ENCODE measurements around the gene CHURC1. TPM values are rescaled to one million over a fixed set of nuclear protein-coding genes. Genes with fewer than 3 reads are reported as not detected.

The CHURC1 gene
- total and polyA plus RNA-seq, 2 of the 8 experiments (the other 6 are each of a cell fraction or from before 2014, with no cell fraction given) = 50.2 to 59.3 TPM

DNA sequence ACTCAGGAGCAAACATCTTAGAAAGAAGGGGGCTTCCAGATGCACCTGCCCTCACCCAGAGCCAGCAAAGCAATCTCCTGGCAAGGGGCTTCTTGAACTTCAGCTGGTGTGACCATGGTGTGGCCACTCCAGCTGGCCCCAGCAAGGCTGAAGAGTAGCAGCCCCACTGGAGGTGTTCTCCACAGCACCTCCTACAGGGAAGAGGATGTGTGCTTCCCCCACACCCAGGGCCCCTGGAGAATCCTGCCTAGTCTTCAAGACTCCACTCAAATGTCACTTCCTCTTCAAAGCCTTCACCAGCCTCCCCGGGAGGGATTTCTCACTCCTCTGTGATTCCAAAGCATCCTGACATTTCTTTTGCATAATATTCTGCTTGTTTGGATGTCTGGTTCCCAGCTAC, 49.4 kb downstream of the CHURC1 start:
- Histone ChIP-seq H2BK15ac (ENCODE audit: low read length) (no peak overlapping the region), H4K5ac (ENCODE audit: insufficient read length, low read depth, low read length) (no peak overlapping the region), H2BK5ac (ENCODE audit: low read depth, low read length) (no peak overlapping the region), H3K23me2 (ENCODE audit: low read depth, low read length) (no peaks in the 10 kb centered on the region), H4K91ac (replicated peaks; ENCODE audit: insufficient read length, low read length) (no peak overlapping the region), H3K4me1 (replicated peaks in 1 of 4; ENCODE audit: control insufficient read depth in 3 of 4, insufficient read depth in 4 of 4, low read length in 3 of 4) (peaks cover 0 to 19% (median 14%) of the 10 kb centered on the region in 4 experiments; a peak in 6 of 7 replicates), H4K8ac (ENCODE audit: extremely low read depth, insufficient read depth, low read length) (no peak overlapping the region), H3K9ac (replicated peaks in 1 of 4; ENCODE audit: extremely low read depth in 1 of 4, low read depth in 3 of 4, low read length in 3 of 4) (no peak overlapping the region), H2AK5ac (ENCODE audit: low read depth, low read length) (no peak overlapping the region), H2BK12ac (ENCODE audit: low read depth, low read length) (no peak overlapping the region), H2BK20ac (ENCODE audit: low read length) (no peak overlapping the region), H3K14ac (ENCODE audit: insufficient read length) (no peak overlapping the region), H3K27ac (ENCODE audit: low read depth, low read length) (no peak overlapping the region), H3K18ac (ENCODE audit: extremely low read depth, low read length) (no peak overlapping the region), H3K4me3 (ENCODE audit: extremely low read depth in 1 of 4, insufficient read depth in 2 of 4, low read depth in 3 of 4, low read length in 4 of 4) (no peak overlapping the region), H3K36me3 (ENCODE audit: control insufficient read depth in 2 of 4, insufficient read depth in 4 of 4, low read length in 3 of 4) (no peaks in the 10 kb centered on the region), H3K9me3 (ENCODE audit: insufficient read depth in 2 of 2, low read depth in 1 of 2, low read length in 1 of 2) (no peaks in the 10 kb centered on the region), H4K20me1 (replicated peaks in 1 of 2; ENCODE audit: control insufficient read depth in 1 of 2, insufficient read depth in 2 of 2, low read length in 2 of 2) (peaks cover 0 to 8% of the 10 kb centered on the region in 2 experiments), H2BK120ac (replicated peaks; ENCODE audit: low read depth, low read length) (no peak overlapping the region), H3K23ac (ENCODE audit: insufficient read length) (no peak overlapping the region), H3K79me2 (ENCODE audit: control insufficient read depth in 1 of 2, insufficient read depth in 2 of 2, low read length in 2 of 2) (peaks cover 0 to 9% of the 10 kb centered on the region in 2 experiments; a peak in 1 of 4 replicates), H3K79me1 (ENCODE audit: low read depth, low read length) (peaks cover 14% of the 10 kb centered on the region), H3K56ac (replicated peaks; ENCODE audit: insufficient read length, low read depth, low read length) (no peak overlapping the region), H3K4ac (replicated peaks; ENCODE audit: insufficient read length, low read depth, low read length) (no peak overlapping the region), H3K4me2 (ENCODE audit: insufficient read depth in 1 of 2, low read depth in 2 of 2, low read length in 2 of 2) (no peak overlapping the region), H3K27me3 (replicated peaks in 1 of 4; ENCODE audit: control insufficient read depth in 3 of 4, extremely low read depth in 1 of 4, insufficient read depth in 3 of 4, low read length in 3 of 4) (no peaks in the 10 kb centered on the region), H2AFZ (ENCODE audit: low read length) (no peak overlapping the region)
- DNase-seq (ENCODE audit: low read depth in 1 of 2, low spot score in 2 of 2) (no peak), FAIRE-seq (no peak)
- TF ChIP-seq RAD21 (IDR thresholded peaks at IDR 0.05 in 1 of 2, conservative IDR thresholded peaks at IDR 0.05 in 1 of 2; ENCODE audit: low read depth in 2 of 2, low read length in 2 of 2) (no peak), RXRA (IDR thresholded peaks at IDR 0.05; ENCODE audit: insufficient read depth, low read depth, low read length) (no peak)
- TF ChIP-seq, protein P1, sequence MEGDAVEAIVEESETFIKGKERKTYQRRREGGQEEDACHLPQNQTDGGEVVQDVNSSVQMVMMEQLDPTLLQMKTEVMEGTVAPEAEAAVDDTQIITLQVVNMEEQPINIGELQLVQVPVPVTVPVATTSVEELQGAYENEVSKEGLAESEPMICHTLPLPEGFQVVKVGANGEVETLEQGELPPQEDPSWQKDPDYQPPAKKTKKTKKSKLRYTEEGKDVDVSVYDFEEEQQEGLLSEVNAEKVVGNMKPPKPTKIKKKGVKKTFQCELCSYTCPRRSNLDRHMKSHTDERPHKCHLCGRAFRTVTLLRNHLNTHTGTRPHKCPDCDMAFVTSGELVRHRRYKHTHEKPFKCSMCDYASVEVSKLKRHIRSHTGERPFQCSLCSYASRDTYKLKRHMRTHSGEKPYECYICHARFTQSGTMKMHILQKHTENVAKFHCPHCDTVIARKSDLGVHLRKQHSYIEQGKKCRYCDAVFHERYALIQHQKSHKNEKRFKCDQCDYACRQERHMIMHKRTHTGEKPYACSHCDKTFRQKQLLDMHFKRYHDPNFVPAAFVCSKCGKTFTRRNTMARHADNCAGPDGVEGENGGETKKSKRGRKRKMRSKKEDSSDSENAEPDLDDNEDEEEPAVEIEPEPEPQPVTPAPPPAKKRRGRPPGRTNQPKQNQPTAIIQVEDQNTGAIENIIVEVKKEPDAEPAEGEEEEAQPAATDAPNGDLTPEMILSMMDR (IDR thresholded peaks at IDR 0.05; ENCODE audit: control extremely low read depth in 1 of 3, insufficient read depth in 1 of 3, low read depth in 1 of 3, low read length in 3 of 3) = peak; percentile 5 to 27 (median 22); a peak in 2 of 4 replicates
- POLR2A ChIA-PET (ENCODE audit: partially characterized antibody) = no interaction called here
- CTCF ChIA-PET (ENCODE audit: partially characterized antibody) = interaction anchor here (0.8 to 3.2 kb wide), 7 partner anchors 10 to 57 kb away, joined by 3 to 11 read pairs (median 4); partner anchors contain the start of gene FNTB
- 86% methylated on average over 1 of the region's 1 CpG; no CpG with 5 or more reads in 1 of the 2 experiments for WGBS, 2 experiments (ENCODE audit: extremely low coverage in 1 of 2, insufficient coverage in 1 of 2, insufficient read length in 1 of 2, insufficient replicate concordance in 2 of 2, low coverage in 1 of 2, low lambda C conversion rate in 2 of 2, missing lambda C conversion rate in 1 of 2)
